ENCODE results near the gene OPCML.

- TF ChIP-seq CTCF (conservative IDR thresholded peaks at IDR 0.05; ENCODE audit: low read depth, low read length) (no peak), EZH2 (IDR thresholded peaks at IDR 0.05; ENCODE audit: borderline replicate concordance, low read depth, low read length, poor library complexity, severe bottlenecking) (no peak)
Observed at GRCh38 chr11:132999516-132999915, 532.8 kb downstream of the OPCML start.

All from A673 (cell line).